Neuronal stem cell (in vitro differentiated cells): ENCODE results near the gene TRIM27.
A peak's percentile ranks its signal among the peaks of the same experiment; 100 is the strongest.
"Not testable (repeated sequence)": the region's sequence is repeated elsewhere in the genome, so short reads cannot be mapped to it uniquely, and the experiment has no call there.

Experiments used
- DNase-seq: peaks from one replicate; pipeline ENCODE4 v3.0.0-alpha.2; 2013; ENCODE audit warnings: low spot score
- H2AFZ ChIP-seq: one replicate; pipeline ENCODE4 v1.6.1; 2013; ENCODE audit warnings: mild to moderate bottlenecking, low read length, inconsistent platforms
- H2AK5ac ChIP-seq: 2 replicates; pipeline ENCODE4 v1.6.1; 2013; ENCODE audit warnings: low read depth, mild to moderate bottlenecking, inconsistent platforms, low read length, moderate library complexity, mixed read lengths
- H2BK120ac ChIP-seq: 2 replicates; pipeline ENCODE4 v1.6.1; 2013; ENCODE audit warnings: low read depth, mild to moderate bottlenecking, inconsistent platforms, low read length, moderate library complexity, mixed read lengths
- H2BK12ac ChIP-seq: one replicate; pipeline ENCODE4 v1.6.1; 2013; ENCODE audit warnings: low read length, inconsistent platforms
- H2BK15ac ChIP-seq: 2 replicates; pipeline ENCODE4 v1.6.1; 2013; ENCODE audit warnings: mild to moderate bottlenecking, low read length, inconsistent platforms, mixed read lengths
- H2BK5ac ChIP-seq: one replicate; pipeline ENCODE4 v1.6.1; 2013; ENCODE audit warnings: inconsistent platforms, mild to moderate bottlenecking, low read length, moderate library complexity
- H3K14ac ChIP-seq: one replicate; pipeline ENCODE4 v1.6.1; 2013; ENCODE audit warnings: low read length, inconsistent platforms
- H3K18ac ChIP-seq: 2 replicates; pipeline ENCODE4 v1.6.1; 2013; ENCODE audit warnings: low read length, inconsistent platforms
- H3K23ac ChIP-seq: 2 replicates; pipeline ENCODE4 v1.6.1; 2013; ENCODE audit warnings: low read depth, mild to moderate bottlenecking, mixed read lengths, low read length, inconsistent platforms; ENCODE audit not compliant: poor library complexity
- H3K27ac ChIP-seq: replicated peaks from 3 replicates; pipeline ENCODE4 v1.5.1; 2013; ENCODE audit warnings: low read length, inconsistent platforms
- H3K27me3 ChIP-seq, 3 experiments: 2 replicates each; pipeline ENCODE4 v1.6.1; 2013; ENCODE audit warnings: low read length in 3 of 3, mild to moderate bottlenecking in 2 of 3, inconsistent platforms in 1 of 3, low read depth in 1 of 3, mixed read lengths in 1 of 3, moderate library complexity in 1 of 3; ENCODE audit not compliant: control insufficient read depth in 3 of 3, insufficient read depth in 3 of 3
- H3K36me3 ChIP-seq, 2 donors: replicated peaks in 1 of 2; 2 replicates each; pipeline ENCODE4 v1.6.1; 2013; ENCODE audit warnings: low read length in 2 of 2; ENCODE audit not compliant: control insufficient read depth in 2 of 2, insufficient read depth in 2 of 2
- H3K4ac ChIP-seq: 2 replicates; pipeline ENCODE4 v1.6.1; 2013; ENCODE audit warnings: inconsistent platforms, mild to moderate bottlenecking, low read length, moderate library complexity
- H3K4me1 ChIP-seq, 2 donors: 1 replicate in 1 of 2; 2 replicates in 1 of 2; pipeline ENCODE4 v1.6.1; 2013; ENCODE audit warnings: low read length in 2 of 2, low read depth in 1 of 2; ENCODE audit not compliant: control insufficient read depth in 2 of 2, insufficient read depth in 1 of 2
- H3K4me2 ChIP-seq: one replicate; pipeline ENCODE4 v1.6.1; 2013; ENCODE audit warnings: mild to moderate bottlenecking, low read length, inconsistent platforms; ENCODE audit not compliant: insufficient read depth, poor library complexity, severe bottlenecking
- H3K4me3 ChIP-seq, 2 donors: 2 replicates each; pipeline ENCODE4 v1.5.1; 2013; ENCODE audit warnings: low read length in 2 of 2, mild to moderate bottlenecking in 2 of 2, inconsistent platforms in 1 of 2, moderate library complexity in 1 of 2
- H3K79me1 ChIP-seq: one replicate; pipeline ENCODE4 v1.6.1; 2013; ENCODE audit warnings: low read depth, mild to moderate bottlenecking, inconsistent platforms, low read length, moderate library complexity
- H3K9ac ChIP-seq: one replicate; pipeline ENCODE4 v1.6.1; 2013; ENCODE audit warnings: mild to moderate bottlenecking, low read depth, low read length, inconsistent platforms; ENCODE audit not compliant: poor library complexity
- H3K9me3 ChIP-seq, 2 donors: replicated peaks in 1 of 2; 2 replicates each; pipeline versions ENCODE3 to v1.6.1; 2013; ENCODE audit warnings: low read length in 2 of 2, mild to moderate bottlenecking in 2 of 2, inconsistent platforms in 1 of 2, low read depth in 1 of 2, mixed read lengths in 1 of 2, moderate library complexity in 1 of 2; ENCODE audit not compliant: control insufficient read depth in 2 of 2, insufficient read depth in 1 of 2
- H4K8ac ChIP-seq: one replicate; pipeline ENCODE4 v1.6.1; 2013; ENCODE audit warnings: low read depth, mild to moderate bottlenecking, inconsistent platforms, low read length, moderate library complexity
- H4K91ac ChIP-seq: one replicate; pipeline ENCODE4 v1.6.1; 2013; ENCODE audit warnings: low read length, low read depth, mild to moderate bottlenecking, inconsistent platforms; ENCODE audit not compliant: poor library complexity
- WGBS, 2 donors: extraction: QIAGEN DNeasy Blood & Tissue Kit; methylation state at CpG; one replicate each; pipeline ENCODE4 v1.1.7; 2013; ENCODE audit warnings: missing lambda C conversion rate in 2 of 2, mixed read lengths in 1 of 2; ENCODE audit not compliant: insufficient read length in 2 of 2, insufficient replicate concordance in 1 of 2; ENCODE audit errors: extremely low coverage in 2 of 2; 5-methylcytosine and 5-hydroxymethylcytosine counted together

Gene TRIM27

DNA sequence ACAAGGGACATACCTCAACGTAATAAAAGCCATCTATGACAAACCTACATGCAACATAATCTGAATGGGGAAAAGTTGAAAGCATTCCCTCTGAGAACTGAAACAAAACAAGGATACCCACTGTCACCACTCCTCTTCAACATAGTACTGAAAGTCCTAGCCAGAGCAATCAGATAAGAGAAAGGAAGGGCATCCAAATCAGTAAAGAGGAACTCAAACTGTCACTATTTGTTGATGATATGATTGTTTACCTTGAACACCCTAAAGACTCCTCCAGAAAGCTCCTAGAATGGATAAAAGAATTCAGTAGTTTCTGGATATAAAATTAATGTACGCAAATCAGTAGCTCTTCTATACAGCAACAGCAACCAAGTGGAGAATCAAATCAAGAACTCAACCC lies 41.9 kb upstream of the TRIM27 start:
- no peak overlapping the region for H2BK5ac ChIP-seq
- H3K4me1 ChIP-seq = no peaks in the 10 kb centered on the region
- H3K4ac ChIP-seq = no peak overlapping the region
- no peak overlapping the region for H3K23ac ChIP-seq
- WGBS, 2 donors = no CpG with 5 or more reads among the region's 2 CpGs
- H3K27me3 ChIP-seq = no peaks in the 10 kb centered on the region
- H2AFZ ChIP-seq = no peak overlapping the region
- no peak overlapping the region for H3K14ac ChIP-seq
- H2BK15ac ChIP-seq = no peak overlapping the region
- no peak overlapping the region for H4K91ac ChIP-seq
- peaks cover 0 to 2% of the 10 kb centered on the region in 2 donors for H3K9me3 ChIP-seq
- H3K4me2 ChIP-seq = no peak overlapping the region
- H2AK5ac ChIP-seq = no peak overlapping the region
- no peak overlapping the region for H3K4me3 ChIP-seq
- no peak overlapping the region for H2BK12ac ChIP-seq
- no peaks in the 10 kb centered on the region for H3K36me3 ChIP-seq
- no peak overlapping the region for H3K27ac ChIP-seq
- no peak overlapping the region for H3K9ac ChIP-seq
- H4K8ac ChIP-seq = no peak overlapping the region
- no peak overlapping the region for H2BK120ac ChIP-seq
- no peaks in the 10 kb centered on the region for H3K79me1 ChIP-seq
- H3K18ac ChIP-seq = no peak overlapping the region
- no peak for DNase-seq

DNA sequence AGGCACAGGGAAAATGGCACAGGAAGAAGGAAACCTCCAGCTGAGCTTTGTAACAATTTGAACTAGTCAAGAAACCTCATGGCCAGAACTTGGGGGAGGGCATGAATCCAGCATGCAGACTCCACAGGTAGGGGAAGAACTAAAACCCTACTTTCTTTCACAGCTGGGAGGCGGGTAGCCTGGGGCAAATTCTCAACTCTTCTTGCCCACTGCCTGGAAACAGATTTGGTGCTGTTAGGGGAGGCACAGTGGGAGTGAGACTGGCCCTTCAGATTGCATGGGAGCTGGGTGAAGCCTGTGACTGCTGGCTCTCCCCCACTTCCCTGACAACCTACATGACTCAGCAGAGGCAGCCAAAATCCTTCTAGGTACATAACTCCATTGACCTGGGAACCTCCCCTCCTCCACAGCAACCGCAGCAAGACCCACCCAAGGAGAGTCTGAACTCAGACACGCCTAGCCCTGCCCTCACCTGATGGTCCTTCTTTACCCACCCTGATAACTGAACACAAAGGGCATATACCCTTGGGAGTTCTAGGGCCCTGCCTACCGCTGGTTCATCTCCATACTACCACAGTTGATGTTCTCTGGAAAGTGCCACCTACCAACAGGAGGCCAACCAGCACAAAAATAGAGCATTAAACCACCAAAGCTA lies 37.2 kb upstream of the TRIM27 start:
- Histone ChIP-seq H4K8ac (no peak overlapping the region), H3K4ac (no peak overlapping the region), H3K18ac (no peak overlapping the region), H4K91ac (no peak overlapping the region), H2AFZ (no peak overlapping the region), H3K4me2 (no peak overlapping the region), H2BK120ac (no peak overlapping the region), H3K79me1 (no peaks in the 10 kb centered on the region), H2BK15ac (no peak overlapping the region), H2BK5ac (no peak overlapping the region), H3K27me3 (peaks cover 0 to 6% (median 0%) of the 10 kb centered on the region in 3 experiments), H3K23ac (no peak overlapping the region), H3K4me1 (no peaks in the 10 kb centered on the region), H3K14ac (no peak overlapping the region), H3K9ac (no peak overlapping the region), H3K27ac (no peak overlapping the region), H3K9me3 (no peaks in the 10 kb centered on the region), H2AK5ac (no peak overlapping the region), H2BK12ac (no peak overlapping the region), H3K36me3 (no peaks in the 10 kb centered on the region), H3K4me3 (no peak overlapping the region)
- no peak for DNase-seq
- WGBS, 2 donors = no CpG with 5 or more reads among the region's 4 CpGs

DNA sequence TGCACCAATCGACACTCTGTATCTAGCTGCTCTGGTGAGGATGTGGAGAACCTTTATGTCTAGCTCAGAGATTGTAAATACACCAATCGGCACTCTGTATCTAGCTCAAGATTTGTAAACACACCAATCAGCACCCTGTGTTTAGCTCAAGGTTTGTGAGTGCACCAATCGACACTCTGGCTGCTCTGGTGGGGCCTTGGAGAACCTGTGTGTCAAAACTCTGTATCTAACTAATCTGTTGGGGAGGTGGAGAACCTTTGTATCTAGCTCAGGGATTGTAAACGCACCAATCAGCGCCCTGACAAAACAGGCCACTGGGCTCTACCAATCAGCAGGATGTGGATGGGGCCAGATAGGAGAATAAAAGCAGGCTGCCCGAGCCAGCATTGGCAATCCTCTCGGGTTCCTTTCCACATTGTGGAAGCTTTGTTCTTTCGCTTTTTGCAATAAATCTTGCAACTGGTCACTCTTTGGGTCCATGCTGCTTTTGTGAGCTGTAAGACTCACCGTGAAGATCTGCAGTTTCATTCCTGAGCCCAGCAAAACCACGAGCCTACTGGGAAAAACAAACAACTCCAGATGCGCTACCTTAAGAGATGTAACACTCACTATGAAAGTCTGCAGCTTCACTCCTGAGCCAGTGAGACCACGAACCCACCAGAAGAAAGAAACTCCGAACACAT lies 34.9 kb upstream of the TRIM27 start:
- not testable (repeated sequence) for H3K4me2 ChIP-seq, H3K4me3 ChIP-seq, H3K36me3 ChIP-seq, H4K91ac ChIP-seq, H3K79me1 ChIP-seq, H3K14ac ChIP-seq, H3K27ac ChIP-seq, H3K23ac ChIP-seq, H3K4ac ChIP-seq, H3K9ac ChIP-seq, H2BK15ac ChIP-seq, H2AK5ac ChIP-seq, DNase-seq, H2BK120ac ChIP-seq, H4K8ac ChIP-seq, H2BK5ac ChIP-seq, H3K4me1 ChIP-seq, H3K9me3 ChIP-seq, H3K18ac ChIP-seq, H3K27me3 ChIP-seq, H2BK12ac ChIP-seq
- H2AFZ ChIP-seq = peak overlapping the region; percentile 47
- no CpG with 5 or more reads among the region's 13 CpGs for WGBS, 2 donors

DNA sequence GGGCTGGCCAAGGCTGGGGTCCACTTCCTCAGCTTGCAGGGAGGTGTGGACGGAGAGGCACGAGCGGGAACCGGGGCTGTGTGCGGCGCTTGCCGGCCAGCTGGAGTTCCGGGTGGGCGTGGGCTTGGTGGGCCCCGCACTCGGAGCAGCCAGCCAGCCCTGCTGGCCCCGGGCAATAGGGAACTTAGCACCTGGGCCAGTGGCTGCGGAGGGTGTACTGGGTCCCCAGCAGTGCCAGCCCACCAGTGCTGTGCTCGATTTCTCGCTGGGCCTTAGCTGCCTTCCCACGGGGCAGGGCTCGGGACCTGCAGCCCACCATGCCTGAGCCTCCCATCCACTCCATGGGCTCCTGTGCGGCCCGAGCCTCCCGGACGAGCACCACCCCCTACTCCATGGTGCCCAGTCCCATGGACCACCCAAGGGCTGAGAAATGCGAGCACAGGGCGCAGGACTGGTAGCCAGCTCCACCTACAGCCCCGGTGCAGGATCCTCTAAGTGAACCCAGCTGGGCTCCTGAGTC lies 34.1 kb upstream of the TRIM27 start:
- not testable (repeated sequence) for H3K14ac ChIP-seq, DNase-seq, H3K9ac ChIP-seq, H2AK5ac ChIP-seq, H3K36me3 ChIP-seq, H3K4ac ChIP-seq, H2BK12ac ChIP-seq, H2BK15ac ChIP-seq, H2BK120ac ChIP-seq, H3K4me3 ChIP-seq, H3K18ac ChIP-seq, H2AFZ ChIP-seq, H3K23ac ChIP-seq, H3K27me3 ChIP-seq, H4K91ac ChIP-seq, H3K27ac ChIP-seq, H3K4me2 ChIP-seq, H4K8ac ChIP-seq, H2BK5ac ChIP-seq, H3K79me1 ChIP-seq, H3K4me1 ChIP-seq, H3K9me3 ChIP-seq
- WGBS, 2 donors = no CpG with 5 or more reads among the region's 24 CpGs
